ENCODE data around the gene ARHGEF28.

The ARHGEF28 gene

DNA sequence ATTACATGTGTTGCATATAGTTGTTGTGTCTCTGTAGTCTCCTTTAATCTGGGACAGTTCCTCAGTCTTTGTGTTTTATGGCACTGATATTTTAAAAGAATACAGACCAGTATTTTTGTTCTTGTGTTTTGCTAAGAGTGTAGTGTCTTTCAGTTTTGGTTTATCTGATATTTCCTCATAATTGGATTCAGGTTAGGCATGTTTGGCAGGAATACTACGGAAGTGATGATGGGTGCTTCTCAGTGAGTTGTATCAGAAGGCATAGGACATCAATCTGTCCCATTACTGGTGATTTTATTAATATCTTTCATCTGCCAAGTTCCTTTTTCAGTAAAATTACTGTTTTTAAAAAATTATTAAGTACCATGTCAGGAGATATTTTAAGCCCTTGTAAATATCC, 212.9 kb downstream of the ARHGEF28 start:
- no peak for DNase-seq (ENCODE audit: low read depth in 1 of 2, low spot score in 1 of 2)

DNA sequence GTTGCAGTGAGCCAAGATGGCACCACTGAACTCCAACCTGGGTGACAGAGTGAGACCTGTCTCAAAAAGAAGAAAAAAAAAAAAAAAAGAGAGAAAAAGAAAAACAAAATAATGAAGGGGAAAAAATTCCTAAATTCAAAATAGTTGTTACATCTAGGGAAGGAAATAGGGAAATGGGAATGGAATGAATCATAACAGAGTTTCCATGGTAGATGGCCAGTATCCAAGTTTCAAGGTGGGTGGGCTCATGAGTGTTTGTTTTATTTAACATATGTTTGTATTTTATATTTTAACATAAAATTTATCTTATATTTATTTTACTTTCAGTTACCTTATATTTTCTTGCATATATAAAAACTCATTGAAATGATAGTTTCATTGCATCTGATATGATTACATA, 215.6 kb downstream of the ARHGEF28 start:
- no peak for DNase-seq (ENCODE audit: low read depth in 1 of 2, low spot score in 1 of 2)

DNA sequence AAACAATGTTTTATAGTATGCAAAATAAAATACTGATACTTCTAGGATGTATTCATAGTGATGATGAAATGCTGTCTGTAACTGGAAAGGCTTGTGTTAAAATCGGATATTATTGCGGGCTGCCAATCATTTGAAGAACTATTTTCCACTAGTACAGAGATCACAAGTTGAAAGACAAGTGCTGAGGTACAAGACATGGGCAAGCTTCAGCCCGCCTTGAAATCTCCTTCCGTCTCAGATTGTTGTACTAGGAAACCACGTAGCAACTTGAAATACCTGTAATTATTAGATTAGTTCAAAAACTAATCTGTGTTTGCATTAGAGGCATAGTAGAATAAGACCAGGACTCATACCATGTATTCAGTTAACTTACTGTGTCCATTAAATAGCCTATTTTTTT, 218.2 kb downstream of the ARHGEF28 start:
- DNase-seq (ENCODE audit: low read depth in 1 of 2, low spot score in 1 of 2) = no peak

DNA sequence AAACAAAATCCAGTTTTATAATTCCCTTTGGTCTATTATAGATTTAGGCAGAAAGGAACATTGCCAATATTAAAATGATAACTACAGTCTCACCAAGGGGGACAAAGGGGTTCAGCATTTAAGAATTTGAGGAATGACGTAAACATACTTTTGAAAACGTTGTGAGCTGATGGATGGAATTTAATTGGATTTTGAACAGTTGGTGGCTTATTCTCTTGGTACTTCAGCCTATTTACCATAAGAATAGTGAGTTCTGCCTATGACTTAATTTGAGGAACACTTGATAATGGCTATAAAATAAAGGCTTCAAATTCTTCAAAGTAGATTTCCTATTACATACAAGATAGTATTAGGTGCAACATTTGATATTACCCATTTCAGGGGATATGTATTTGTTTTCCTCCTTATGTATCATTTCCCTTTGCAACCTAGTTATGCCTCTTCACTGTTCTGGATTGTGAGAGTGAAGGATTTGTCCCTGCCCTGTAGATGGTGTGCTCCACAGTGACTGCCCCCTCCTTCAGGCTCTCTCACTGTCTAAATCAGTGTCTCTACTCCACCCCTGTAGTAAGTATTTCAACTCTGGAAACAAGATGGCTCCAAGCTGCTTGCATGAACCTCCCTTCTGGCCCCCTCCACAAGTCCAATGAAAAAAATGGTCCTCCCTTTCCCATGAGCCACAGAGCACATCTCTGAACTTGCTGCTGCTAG, 225.6 kb downstream of the ARHGEF28 start:
- DNase-seq (ENCODE audit: low read depth in 1 of 2, low spot score in 1 of 2) = no peak

DNA sequence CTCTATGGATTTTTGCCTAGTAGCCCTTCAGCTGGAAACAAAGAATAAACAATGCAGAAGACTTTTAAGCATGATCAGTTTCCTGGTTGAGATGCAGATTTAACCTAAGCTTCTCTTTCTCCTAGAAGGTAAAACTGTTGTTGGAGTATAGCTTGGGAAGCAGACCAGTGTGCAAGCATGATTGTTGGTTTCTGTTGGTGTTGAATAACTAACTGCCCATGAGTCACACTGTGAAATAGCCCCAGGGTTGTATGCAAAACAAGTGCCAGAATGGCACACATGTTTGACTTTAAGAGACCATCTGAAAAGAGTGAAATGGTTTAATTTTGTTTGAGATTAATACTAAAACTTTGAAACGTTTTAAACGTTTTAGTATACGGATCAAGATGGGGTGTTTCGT, 227.1 kb downstream of the ARHGEF28 start:
- DNase-seq (ENCODE audit: low read depth in 1 of 2, low spot score in 1 of 2) = no peak

DNA sequence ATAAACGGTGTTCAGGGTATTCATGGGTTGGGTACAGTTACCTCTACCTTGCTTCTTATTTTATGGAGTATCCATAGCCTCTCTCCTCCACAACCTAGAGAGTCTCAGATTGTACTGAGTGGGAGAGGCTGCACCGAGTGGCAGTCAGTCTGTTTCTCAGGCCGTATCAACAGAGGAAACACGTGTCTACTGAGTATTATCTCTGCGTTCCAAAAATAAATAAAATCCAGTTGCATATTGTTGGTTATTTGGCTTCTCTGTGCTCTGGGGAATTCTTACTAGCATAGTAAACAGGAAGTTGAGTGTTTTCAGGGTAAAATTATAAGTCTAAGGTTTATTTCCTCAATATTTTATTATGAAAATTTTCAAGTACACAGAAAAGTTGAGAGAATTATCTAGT, 231.0 kb downstream of the ARHGEF28 start:
- DNase-seq (ENCODE audit: low read depth in 1 of 2, low spot score in 1 of 2) = no peak

DNA sequence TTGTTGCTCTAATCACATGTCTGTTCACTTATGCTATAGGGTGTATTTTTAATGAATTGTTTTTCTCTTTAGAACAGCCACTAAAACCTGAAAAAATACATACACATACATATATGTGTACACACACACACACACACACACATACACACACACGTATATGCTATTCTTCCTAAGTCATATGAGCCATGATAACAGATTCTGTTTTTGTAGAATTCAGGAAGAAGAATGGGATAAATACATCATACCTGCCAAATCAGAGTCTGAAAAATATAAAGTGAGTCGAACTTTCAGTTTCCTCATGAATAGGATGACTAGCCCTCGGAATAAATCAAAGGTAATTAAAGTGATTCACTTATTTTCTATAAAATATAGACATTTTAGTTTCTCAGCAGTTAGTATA, 231.4 kb downstream of the ARHGEF28 start:
- no peak for DNase-seq (ENCODE audit: low read depth in 1 of 2, low spot score in 1 of 2)

DNA sequence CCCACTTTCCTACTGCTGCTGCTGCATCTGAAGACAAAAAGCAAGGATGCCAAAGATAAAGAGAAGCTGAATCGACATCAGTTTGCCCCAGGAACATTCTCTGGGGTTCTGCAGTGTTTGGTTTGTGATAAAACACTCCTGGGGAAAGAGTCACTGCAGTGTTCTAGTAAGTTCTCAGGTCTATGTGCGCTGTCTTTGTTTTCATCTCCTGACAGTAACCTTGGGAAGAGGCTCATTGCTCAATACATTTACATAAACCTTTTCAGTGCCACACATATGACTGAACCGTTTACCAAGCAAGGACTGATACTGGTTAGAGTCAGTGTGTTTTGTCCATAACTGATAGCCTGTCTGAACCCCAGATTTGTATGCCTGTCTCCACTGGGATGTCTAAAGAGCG, 232.1 kb downstream of the ARHGEF28 start:
- no peak for DNase-seq (ENCODE audit: low read depth in 1 of 2, low spot score in 1 of 2)

DNA sequence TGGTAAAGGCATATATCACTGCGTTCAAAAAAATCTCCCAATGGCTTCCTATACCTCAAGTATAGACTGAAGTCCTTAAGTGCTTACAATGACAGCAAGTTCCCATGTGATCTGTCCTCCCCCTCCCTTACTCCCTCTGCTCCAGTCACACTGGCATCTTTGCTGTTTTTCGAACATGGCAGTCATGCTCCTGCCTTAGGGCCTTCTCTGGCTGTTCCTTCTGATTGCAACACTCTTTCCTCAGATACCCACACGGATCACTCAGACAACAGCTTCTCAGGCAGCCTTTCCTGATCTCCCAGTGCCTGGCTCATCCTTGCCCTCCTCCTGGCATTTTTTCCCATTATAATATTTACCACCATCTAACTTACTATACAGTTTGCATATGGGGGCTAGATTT, 232.8 kb downstream of the ARHGEF28 start:
- DNase-seq (ENCODE audit: low read depth in 1 of 2, low spot score in 1 of 2) = no peak

DNA sequence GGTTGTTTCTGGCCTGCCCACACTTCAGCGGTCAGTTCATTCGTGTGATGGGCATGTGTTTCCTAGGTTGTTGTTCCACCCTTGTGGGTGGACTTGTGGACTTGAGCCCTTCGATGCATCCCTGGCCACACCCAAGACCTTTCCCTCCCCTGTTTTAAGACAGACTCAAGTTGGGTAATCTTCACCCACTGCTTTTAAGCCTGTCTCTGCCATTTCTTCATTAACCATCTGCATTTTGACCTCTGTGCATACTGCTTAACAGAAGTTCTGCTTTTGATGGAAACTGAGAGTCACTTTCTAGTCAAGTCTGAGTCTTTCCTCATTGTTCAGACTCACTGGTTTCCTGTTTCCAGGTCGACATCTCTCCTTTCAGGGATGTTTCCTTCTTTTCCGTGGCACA, 233.7 kb downstream of the ARHGEF28 start:
- DNase-seq (ENCODE audit: low read depth in 1 of 2, low spot score in 1 of 2) = no peak

DNA sequence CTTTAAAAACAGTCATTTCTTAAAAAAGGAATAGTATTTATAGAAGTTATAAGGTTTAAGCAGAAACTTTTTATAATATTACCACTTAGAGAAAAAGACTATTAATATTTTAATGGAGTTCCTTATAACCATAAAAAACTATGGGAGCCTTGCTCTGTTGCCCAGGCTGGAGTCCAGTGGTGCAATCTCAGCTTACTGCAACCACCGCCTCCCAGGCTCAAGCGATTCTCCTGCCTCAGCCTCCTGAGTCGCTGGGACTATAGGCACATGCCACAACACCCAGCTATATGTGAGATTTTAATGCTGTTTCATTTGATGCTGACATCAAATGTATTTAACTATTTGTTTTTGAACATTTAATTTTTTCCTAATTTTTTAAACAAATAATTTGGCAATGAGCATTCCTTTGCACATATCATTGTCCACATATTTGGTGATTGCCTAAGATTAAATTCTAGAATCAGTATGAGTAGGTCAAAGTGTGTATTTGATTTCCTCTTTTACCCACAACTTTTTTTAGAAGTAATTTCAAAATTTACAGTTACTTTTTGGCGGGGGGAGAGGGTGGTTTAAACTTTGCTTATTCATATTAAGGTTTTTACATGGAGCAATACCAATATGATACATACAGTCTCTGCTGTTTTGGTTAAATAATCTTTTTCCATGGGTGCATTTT, 235.5 kb downstream of the ARHGEF28 start:
- DNase-seq (ENCODE audit: low read depth in 1 of 2, low spot score in 1 of 2) = no peak

DNA sequence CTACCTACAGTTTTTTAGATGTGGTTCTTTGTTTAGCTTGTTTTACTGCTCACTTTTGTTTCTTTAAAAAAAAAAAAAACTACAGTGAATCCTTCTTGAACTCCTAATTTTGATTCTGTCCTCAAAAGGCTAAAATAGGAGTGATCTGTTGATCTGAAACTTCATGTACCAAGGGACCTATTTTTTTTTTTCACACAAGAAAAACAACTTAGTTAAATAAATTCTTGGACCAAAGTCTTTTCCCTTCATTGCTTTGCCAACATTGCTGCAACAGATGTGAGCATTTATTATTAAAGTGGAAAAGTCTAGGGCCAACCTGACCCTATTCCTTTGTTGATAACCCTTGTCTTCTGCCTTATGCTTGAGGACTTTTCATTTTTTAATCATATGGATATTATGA, 236.8 kb downstream of the ARHGEF28 start:
- no peak for DNase-seq (ENCODE audit: low read depth in 1 of 2, low spot score in 1 of 2)

DNA sequence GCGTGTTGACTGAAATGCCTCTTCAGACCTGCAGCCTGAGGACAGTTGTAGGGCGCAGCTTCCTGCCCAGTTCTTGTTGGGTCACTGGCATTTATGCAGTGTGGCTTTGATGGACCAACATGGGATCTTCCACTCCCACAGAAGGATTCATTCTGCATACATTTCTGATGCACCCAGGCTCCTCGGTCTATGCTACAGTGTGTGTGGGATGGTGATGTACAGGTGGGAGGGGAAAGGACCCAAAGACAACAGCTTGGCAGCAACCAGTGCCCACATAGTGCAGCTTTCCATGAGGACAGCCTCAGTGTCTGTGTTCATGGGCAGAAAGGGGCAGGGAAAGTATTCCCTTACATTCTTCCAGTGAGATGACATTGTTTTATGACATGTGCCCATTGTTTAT, 237.9 kb downstream of the ARHGEF28 start:
- no peak for DNase-seq (ENCODE audit: low read depth in 1 of 2, low spot score in 1 of 2)

DNA sequence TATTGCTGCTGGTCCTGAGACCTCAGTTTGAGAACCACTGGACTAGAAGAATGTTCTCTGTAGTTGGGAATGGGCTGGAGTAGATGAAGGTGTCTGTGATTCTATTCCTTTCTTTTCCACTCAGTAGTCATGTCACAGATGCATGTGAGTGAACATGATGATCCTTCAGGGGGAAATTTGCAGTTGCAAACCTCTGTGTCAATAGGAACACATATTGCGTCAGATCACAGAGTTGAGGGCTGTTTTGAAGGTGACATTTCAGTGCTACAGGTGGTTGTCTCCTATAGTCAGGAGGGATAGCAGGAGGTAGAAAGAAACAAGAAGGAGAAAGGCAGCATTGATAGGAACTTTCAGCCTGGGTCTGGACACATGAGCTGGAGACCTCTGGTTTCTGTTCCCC, 239.3 kb downstream of the ARHGEF28 start:
- no peak for DNase-seq (ENCODE audit: low read depth in 1 of 2, low spot score in 1 of 2)

DNA sequence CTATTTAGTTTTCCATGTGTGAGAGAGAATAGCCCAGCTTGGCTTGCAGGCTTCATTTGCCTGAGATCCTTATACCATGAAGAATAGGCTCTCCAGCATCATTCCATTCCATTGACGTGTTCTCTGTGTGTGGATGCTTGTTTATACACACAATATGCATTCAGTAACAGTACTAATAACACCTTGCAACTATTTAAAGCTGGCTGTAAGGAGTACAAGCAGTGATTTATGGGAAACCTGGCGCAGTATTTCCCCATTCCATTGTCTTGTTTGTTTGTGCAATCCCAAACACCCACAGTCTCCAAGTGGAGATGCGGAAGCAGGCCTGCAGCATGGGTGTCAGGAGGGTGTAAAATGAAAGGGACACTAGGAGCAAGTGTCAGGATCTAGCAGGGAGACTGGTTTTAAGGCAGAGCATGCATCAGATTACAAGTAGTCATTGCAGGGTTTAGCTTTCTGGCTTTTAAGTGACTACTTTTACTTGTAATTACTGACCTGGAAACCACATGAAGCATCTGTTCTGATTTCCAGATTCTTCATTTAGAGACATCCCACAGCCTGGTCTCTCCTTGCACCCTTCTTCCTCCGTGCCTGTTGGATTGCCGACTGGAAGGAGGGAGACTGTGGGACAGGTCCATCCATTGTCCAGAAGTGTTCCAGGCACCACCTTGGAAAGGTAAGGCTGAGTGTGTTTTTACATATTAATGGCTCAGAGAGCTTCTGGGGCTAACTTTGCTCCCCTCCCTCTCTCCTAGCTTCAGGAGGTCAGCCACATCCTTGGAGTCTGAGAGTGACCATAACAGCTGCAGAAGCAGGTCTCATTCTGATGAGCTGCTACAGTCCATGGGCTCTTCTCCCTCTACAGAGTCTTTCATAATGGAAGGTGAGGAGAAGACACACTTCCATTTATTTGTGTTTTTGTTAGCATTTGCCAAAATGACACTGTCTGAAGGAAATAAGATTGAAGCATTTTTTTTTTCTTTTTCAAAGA, 241.6 kb downstream of the ARHGEF28 start:
- no peak for DNase-seq (ENCODE audit: low read depth in 1 of 2, low spot score in 1 of 2)

DNA sequence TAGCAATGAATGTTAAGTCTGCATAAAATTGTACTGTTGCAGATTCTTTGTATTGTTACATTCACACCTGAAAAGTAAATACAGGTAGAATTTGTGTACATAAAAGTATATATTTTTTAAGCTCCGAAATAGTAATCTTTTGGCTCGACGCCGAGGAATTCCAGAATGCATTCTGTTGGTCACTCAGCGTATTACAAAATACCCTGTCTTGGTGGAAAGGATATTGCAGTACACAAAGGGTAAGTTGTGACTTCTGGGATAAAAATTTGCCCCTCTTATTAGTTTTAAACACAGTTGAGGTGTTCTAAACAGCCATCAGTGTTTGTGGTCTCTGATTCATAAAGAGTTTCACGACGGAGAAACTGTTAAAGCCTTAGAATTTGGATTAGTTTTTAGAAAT, 257.6 kb downstream of the ARHGEF28 start:
- no peak for DNase-seq (ENCODE audit: low read depth in 1 of 2, low spot score in 1 of 2)

DNA sequence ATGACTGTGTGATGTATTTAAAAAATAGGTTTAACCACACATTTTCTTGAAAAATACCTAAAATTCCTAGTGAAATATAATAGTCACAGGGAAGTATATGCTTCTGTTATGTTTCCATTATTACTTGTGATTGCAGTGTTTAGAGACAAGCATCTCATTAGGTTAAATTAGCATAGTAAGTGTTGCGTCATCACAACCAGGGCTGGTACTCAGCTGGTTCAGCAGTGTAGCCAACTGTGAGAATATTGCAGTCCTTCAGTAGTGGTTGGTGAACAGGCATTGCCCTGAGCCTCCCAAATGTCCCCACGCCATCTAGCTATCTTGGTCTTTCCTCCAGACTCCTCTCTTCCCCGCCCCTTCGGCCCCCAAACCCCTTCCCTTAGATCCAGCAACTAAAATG, 261.7 kb downstream of the ARHGEF28 start:
- no peak for DNase-seq (ENCODE audit: low read depth in 1 of 2, low spot score in 1 of 2)

DNA sequence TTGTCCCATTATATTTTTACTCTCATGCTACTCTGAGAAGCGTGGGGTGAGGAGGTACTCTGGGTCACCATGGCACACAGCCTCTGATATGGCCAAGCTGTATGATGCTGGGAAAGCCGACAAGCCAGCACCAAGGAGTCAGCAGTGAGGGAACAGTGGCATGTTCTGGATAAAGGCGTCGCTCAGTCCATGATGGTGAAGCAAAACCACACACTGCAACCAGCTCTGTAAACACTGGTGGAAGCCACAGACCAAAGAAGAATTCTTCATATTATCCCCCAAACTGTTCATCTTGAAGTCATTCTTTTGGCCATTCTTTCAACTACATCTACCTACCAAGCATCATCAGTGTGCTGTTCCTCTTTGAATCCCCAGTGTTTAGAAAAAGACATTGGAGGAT, 264.6 kb downstream of the ARHGEF28 start:
- DNase-seq (ENCODE audit: low read depth in 1 of 2, low spot score in 1 of 2) = no peak

DNA sequence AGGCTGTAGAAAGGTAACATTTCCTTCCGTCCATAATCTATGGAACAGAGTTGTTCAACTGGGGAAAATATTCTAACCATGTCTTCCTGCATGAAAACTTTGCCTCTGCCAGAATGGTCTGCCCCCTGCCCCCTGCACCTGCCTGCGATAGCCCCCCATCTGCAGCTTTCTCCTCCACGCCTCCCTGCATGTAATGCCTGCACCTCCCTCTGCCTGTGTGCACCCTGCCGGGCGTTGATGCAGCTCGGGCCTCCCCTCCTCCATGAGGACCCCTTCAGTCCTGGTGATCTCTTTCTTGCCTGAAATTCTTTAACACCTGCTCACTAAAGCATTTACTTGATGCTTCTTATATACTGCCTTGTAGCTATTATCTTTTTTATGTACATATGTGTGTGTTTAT, 266.2 kb downstream of the ARHGEF28 start:
- DNase-seq (ENCODE audit: low read depth in 1 of 2, low spot score in 1 of 2) = no peak

DNA sequence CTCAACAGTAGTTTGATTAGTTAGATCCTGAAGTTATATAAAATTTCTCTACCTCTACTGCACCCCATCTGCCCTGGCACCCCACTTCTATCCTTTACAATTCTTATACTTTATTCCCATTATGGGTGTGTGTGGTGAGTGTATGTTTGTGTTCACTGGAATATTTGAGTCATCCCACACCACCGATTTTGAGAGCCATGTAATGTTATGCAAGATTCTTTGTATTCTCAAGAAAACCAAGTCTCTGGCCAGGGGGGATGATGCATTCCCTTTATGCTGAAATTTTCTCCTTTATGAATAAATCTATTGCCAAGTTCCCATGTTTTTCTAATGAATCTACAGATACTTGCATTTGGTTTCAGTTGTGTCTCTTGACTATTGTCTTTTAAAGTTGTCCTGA, 266.8 kb downstream of the ARHGEF28 start:
- DNase-seq (ENCODE audit: low read depth in 1 of 2, low spot score in 1 of 2) = no peak

DNA sequence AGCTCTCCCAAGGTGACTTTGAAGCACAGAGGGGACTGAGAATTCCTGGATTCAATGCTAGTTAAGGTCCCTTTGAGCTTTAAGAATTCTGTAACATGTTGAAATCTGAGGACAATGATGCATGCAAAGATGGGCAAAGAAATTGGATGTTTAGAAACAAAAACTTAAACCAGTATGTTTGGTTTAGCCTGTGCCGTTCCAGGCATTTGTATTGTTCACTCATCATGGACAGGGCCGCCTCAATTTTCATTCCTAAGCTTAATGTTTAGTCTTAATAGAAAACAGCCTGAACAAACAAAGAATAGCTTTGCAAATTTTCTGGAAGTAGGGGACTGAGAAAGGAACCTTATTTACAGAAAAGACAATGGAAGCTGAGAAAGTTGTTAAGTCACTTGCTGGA, 267.8 kb downstream of the ARHGEF28 start:
- DNase-seq (ENCODE audit: low read depth in 1 of 2, low spot score in 1 of 2) = no peak

DNA sequence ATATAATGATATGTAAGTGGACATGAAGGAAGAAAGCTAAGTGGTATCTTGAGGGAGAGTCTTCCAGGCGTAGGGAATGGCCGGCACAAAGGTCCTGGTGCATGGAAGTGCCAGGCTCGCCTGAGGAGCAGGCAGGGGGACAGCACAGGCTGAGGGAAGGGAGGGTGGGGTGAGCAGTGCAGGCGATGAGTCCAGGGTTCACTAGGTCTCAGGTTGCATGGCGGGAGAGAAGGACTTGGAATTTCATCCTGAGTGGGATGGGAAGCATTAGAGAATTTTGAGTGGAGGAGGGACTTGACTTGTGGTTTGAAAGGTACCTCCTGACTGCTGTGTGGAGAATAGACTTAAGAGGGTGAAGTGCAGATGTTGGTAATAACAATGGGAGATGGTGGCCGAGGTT, 268.9 kb downstream of the ARHGEF28 start:
- no peak for DNase-seq (ENCODE audit: low read depth in 1 of 2, low spot score in 1 of 2)
